Stimulated activated CD4-positive, alpha-beta T cell treated with anti-CD3 and anti-CD28 coated beads, TNF-alpha, amount 100 ng/mL, for 24 hours (primary cell): ENCODE data around the gene LPA.
"Not testable (repeated sequence)": the region's sequence is repeated elsewhere in the genome, so short reads cannot be mapped to it uniquely, and the experiment has no call there.

Experiments used
- DNase-seq, 3 experiments: peaks; one replicate each; pipeline ENCODE4 v3.0.0-alpha.2; 2020; ENCODE audit warnings: low read depth in 3 of 3

LPA gene, protein sequence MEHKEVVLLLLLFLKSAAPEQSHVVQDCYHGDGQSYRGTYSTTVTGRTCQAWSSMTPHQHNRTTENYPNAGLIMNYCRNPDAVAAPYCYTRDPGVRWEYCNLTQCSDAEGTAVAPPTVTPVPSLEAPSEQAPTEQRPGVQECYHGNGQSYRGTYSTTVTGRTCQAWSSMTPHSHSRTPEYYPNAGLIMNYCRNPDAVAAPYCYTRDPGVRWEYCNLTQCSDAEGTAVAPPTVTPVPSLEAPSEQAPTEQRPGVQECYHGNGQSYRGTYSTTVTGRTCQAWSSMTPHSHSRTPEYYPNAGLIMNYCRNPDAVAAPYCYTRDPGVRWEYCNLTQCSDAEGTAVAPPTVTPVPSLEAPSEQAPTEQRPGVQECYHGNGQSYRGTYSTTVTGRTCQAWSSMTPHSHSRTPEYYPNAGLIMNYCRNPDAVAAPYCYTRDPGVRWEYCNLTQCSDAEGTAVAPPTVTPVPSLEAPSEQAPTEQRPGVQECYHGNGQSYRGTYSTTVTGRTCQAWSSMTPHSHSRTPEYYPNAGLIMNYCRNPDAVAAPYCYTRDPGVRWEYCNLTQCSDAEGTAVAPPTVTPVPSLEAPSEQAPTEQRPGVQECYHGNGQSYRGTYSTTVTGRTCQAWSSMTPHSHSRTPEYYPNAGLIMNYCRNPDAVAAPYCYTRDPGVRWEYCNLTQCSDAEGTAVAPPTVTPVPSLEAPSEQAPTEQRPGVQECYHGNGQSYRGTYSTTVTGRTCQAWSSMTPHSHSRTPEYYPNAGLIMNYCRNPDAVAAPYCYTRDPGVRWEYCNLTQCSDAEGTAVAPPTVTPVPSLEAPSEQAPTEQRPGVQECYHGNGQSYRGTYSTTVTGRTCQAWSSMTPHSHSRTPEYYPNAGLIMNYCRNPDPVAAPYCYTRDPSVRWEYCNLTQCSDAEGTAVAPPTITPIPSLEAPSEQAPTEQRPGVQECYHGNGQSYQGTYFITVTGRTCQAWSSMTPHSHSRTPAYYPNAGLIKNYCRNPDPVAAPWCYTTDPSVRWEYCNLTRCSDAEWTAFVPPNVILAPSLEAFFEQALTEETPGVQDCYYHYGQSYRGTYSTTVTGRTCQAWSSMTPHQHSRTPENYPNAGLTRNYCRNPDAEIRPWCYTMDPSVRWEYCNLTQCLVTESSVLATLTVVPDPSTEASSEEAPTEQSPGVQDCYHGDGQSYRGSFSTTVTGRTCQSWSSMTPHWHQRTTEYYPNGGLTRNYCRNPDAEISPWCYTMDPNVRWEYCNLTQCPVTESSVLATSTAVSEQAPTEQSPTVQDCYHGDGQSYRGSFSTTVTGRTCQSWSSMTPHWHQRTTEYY (N-terminal part only)

DNA sequence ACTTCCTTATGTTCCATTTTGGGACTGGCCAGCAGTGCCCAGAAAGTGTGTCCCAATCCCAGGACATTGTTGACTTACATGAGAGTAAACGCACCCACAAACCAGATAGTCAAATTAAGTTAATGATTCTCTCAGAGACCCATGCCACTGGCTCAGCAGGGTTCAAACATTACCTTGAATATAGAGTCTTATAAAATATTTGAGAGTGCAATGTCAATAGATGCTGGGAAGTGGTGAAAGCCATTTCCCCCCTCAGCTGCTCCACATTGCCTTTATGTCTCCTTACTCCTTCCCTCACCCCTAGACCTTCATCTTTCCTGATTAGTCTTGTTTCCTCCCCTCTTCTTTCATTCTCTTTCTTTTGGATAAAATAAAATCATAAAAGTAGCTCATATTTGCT lies at the start of gene LPA:
TSS of gene LPA (minus strand) at position 78 of the 400 bp plus-strand sequence. CDS start at position 17, 61 bp downstream.
- not testable (repeated sequence) for DNase-seq

DNA sequence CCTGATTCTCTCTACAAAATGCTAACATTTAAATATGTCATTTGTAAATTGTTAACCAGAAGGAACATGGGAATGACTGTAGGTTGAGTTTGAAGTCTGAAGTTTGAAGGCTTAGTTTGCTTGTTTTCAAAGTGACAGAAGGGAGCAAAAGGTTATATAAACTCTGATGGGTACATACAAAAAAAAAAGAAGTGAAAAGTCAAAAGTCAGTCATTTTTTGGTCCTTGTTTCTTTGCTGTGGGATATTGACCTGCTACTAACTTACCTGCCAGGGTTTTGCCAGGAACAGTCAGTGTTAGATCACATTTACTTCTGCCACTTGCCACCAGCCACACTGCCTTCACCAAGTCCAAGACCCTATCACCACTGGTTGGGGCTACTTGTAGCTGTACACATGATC lies 44.9 kb upstream of the LPA start:
- DNase-seq: not testable (repeated sequence)

DNA sequence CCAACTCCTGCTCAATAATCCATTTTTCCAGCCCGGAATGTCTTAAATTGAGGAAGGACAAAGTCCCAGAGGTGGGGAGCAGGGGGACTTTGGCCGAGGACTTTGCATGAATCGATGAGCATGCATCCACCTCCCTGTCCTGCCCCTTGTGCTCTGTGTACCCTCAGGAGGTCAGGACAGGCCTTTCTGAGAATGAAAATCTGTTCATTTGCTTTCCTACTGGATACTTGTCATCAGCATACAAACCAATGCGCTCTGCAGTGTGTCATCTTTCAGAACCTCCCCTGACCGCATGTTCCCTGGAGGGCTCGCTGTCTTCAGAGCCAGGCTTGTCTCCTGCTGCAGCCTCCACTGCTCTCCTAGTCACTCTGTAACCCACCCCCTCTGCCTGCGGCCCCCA lies 40.6 kb upstream of the LPA start:
- not testable (repeated sequence) for DNase-seq

DNA sequence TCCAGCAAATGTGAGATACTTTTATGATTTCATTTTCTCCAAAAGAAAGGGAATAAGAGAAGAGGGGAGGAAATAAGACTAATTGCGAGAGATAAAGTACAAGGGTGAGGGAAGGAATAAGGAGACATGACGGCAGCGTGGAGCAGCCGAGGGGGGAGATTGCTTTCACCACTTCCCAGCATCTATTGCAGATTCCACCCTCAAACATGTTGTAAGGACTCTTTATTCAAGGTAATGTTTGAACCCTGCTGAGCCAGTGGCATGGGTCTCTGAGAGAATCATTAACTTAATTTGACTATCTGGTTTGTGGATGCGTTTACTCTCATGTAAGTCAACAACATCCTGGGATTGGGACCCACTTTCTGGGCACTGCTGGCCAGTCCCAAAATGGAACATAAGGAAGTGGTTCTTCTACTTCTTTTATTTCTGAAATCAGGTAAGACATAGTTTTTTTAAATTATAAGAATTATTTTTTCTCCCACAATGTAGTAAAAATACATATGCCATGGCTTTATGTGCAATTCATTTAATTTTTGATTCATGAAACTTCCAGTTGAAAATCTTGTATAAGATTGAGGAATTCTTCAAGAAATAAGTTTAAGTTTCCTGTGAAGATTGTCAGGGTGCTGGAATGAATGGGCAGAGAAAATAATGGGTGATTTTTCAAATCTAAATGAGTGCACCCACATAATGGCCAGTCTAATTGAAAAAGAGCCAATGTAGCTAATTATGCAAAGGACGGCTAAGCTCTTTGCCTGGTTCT lies 38.0 kb upstream of the LPA start, which contains the start of gene PLG:
TSS of gene PLG (plus strand) at position 327 of the 763 bp plus-strand sequence. CDS start at position 388, 61 bp downstream.
- not testable (repeated sequence) for DNase-seq

DNA sequence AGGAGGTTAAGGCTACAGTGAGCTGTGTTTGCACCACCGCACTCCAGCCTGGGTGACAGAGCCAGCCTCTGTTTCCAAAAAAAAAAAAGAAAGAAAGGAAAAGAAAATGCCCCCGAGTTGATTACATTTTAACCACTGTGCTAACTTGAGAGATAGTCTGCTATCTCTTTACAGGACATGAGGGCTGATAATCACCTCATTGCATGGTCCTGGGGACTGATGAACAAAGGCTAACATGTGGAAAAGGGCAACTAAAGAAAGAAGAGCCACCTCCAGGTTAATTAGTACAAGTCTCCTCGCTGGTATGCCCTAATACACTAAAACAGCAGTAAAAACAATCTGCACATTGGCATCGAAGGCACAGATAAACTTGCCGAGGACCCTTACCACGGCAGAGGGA lies 33.8 kb upstream of the LPA start:
- no peak for DNase-seq

DNA sequence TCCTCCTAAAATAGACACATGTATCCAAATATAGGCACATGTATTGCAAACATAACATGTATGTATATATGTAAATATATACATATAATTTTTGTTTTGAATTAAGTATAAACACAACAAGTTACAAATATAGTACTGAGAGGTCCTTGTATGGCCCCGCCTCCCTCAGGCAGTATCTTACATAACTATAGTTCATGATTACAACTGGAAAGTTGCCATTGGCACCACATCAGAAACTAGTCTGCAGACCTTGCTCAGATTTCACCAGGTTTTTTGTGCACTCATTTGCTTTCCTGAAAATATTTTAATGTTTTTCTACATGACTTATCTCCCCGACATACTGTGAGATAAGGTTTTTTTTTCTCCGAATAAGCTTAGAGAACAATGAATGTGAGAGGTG lies 32.8 kb upstream of the LPA start:
- DNase-seq: not testable (repeated sequence)

DNA sequence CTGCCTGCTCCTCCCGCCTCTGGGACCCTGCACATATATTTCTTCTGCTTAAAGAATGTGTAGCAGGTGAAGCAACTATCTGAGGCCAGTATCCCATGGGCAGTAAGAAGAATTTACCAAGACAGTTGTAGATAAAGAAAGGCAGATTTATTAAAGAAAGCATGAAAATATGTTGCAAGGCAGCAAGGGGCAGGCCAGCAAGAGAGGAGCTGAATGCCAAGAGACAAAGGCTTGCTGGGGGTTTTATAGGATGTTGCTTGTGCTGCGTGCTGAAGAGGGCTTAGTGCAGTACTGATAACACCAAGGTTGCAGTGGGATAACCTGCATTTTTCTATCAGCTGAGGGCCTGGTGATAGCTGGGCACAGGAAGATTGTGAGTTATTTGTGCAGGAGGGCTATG lies 31.5 kb upstream of the LPA start:
- not testable (repeated sequence) for DNase-seq

DNA sequence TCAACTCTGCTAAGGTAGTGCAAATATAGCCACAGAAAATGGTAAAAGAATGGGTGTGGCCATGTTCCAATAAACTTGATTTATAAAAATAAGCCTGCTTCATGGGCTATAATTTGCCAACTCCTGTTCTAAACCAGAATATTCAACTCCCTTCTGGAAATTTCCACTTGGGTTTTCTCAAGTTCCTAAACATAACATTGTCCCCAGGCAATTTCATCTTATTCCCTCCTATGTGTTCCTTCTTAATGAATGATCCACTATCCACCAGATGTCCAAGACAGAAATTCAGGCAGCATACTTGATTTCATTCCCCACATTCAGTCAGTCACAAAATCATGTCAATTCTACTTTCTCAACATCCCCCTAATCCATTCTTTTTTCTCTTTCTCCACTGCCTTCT lies 30.9 kb upstream of the LPA start:
- DNase-seq: not testable (repeated sequence)

DNA sequence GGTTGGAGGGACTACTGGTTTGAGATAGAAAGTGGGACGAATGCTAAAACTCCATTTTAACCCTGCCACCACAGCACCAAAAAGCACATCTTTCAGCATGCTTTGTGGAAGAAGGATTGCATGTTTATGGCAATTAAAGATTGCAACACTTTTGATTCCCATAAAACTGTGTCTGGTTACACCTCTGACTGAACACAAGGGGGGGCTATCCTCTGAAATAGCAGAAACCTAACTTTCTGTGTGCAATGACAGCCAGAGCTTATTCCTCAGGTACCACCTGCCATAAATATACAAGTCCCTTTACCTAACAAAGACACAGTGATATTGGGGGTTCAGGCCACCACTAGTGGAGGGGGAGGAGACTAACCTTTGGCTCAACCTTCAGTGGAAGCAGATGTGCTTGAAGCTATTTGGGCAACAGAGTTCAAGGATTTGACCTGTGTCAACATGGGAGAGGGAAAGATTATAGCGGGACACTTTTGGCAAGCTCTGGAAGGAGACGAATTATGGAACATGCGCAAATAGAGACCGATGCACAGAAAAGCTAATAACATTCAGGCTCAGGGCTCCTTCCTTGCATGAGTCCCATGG lies 28.4 kb upstream of the LPA start:
- no peak for DNase-seq

DNA sequence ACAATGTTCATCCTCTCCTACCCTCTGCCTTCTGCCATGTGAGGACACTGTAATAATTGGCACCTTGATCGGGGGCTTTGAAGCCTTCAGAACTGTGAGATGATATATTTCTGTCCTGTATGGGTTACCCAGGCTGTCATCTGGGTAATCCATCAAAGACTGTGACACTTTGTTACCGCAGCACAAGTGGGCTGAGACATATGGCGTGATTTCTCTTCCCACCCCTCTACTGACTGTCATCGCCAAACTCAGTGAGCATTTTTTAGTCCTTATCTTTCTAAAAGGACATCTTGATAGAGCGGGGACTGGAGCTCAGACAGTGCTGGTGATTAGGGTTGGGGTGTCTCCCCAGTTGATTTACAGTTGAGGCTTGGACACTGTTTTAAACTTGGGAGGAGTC lies 27.5 kb upstream of the LPA start:
- no peak for DNase-seq

DNA sequence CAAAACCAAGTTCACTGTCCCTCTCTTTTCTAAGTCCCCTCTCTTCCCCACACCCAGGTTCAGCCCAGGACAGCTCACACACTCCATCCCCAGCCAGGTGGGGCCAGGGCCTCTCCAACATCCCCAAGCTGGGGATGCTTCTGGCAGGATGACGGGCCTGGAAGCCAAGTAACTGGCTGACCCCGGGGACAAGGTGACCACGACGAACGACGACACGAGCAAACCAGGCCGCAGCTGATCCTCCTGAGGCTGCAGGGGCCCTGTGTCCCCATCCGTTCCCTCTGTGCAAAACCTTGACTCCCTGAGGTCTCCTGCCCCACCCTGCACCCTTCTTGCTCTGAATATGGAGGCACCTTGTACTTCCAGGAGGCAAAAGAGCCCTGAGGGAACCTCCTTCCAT lies 26.4 kb upstream of the LPA start:
- no peak for DNase-seq

DNA sequence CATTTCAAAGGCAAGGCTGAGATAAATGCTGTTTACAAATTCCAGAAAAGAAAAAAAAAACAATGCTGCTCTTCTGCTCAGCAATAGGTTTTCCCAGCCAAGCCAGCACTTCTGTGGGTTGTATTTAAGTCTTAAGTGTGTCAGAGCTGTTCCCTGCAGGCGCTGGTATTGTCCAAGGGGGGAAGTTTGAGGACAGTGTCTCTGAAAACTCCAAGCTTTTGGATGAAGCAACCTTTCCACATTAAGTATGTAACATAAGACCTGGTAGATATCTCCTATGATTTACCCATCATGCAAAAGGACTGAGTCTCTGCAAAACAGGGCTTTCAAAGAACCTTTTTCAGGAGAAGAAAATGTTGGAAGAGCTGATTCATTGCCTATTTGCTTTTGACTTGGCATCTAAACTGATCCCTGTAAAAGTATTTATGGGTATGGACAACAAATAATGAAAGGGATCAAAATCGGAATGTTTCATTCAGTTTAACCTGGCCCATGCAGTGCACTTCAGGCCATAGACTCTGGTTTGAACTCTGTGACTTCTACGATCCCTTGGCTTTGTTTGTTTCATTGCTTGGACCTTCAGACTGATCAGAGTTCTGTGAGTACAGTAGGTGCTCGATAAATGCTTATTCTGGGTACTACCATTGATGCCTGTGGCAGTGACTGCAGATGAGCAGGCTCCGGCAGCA lies 21.8 kb upstream of the LPA start:
- no peak for DNase-seq

DNA sequence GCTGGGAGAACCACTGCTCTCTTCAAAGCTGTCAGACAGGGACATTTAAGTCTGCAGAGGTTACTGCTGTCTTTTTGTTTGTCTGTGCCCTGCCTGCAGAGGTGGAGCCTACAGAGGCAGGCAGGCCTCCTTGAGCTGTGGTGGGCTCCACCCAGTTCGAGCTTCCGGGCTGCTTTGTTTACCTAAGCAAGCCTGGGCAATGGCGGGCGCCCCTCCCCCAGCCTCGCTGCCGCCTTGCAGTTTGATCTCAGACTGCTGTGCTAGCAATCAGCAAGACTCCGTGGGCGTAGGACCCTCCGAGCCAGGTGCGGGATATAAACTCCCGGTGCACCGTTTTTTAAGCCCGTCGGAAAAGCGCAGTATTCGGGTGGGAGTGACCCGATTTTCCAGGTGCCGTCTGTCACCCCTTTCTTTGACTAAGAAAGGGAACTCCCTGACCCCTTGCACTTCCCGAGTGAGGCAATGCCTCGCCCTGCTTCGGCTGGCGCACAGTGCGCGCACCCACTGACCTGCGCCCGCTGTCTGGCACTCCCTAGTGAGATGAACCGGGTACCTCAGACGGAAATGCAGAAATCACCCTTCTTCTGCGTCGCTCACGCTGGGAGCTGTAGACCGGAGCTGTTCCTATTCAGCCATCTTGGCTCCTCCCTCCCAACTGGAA lies 21.2 kb upstream of the LPA start:
- DNase-seq: not testable (repeated sequence)

DNA sequence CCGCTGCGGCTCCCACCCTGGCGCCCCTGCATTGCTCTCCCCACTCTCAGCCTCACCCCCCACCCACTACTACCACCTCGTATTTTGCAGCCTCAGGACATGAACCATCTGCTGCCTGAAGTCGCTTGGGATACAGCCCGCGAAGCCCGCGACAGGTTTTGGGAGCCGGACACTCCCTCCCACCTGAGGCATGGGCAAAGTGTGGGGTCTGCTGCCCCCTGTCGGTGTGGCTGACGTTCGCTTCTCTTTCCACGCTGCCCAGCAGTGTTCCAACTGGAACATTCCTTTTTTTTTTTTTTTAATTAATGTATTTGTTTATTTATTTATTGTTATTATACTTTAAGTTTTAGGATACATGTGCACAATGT lies 15.3 kb upstream of the LPA start:
- DNase-seq: peak in 1 of 3 experiments; percentile 7

DNA sequence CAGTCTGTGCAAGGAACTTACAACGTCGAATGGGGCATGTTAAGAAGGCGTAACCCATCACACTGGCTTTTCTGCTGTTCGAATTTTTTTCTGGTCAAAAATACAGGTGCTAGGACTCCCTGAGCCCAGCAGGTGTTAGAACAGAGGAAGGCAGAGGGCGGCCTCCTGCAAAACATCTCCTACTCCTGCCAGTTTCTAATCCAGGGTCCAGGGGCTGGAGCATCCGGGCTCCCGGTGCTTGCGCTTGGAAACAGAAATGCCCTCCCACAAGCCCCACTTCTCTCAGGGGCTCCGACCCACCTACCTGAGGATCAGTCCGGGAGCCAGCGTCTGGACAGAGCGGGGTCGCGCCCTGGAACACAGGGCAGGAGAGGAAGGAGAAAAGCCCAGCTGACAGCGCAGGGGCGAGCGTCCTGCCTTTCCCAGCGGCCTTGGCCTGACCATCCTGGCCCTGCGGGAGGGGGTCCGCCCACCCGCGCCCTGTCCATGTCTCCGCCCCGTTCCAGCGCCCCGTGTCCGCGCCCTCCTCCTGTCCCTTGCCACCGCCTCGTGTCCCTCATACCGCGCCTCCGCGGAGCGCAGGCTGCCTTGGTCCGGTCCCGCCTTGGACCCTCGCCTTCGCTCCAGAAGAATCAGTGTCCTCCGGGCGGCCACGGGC lies 14.8 kb upstream of the LPA start:
- DNase-seq: no peak

DNA sequence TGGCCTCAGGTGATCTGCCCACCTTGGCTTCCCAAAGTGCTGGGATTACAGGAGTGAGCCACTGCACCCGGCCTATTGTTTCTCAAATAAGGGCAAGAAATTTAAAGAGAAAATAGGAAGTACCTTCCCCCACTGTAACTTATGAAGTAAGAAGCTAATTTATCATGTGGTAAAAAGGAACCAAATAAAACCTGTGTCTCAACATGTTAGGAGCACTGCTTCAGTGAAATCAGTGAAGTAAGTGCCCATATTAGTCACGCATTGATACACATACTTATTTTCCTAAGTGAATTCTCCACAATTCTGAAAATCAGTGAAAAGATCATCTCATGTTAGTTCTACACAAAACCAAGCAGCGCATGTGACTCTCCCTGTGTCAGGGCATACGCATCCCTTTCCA lies 14.2 kb upstream of the LPA start:
- no peak for DNase-seq

DNA sequence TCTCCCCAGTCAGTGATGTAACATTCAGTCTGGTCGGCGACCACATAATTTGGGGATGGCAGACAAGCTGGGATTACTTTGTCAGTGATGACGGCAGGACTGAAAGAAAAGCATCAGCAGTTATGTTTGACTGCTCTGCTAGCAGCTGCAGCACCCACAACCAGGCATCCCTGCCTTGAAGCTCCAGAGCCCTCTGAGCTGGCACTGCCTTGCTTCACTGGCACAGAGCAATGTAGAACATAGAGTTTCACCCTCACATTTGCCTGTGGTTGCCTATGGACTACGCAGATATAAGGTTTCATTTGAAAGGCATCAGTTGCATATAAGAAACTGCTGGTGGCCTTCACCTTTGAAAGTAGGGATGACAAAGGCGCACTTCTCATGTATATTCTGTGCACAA lies 12.3 kb upstream of the LPA start:
- DNase-seq: not testable (repeated sequence)

DNA sequence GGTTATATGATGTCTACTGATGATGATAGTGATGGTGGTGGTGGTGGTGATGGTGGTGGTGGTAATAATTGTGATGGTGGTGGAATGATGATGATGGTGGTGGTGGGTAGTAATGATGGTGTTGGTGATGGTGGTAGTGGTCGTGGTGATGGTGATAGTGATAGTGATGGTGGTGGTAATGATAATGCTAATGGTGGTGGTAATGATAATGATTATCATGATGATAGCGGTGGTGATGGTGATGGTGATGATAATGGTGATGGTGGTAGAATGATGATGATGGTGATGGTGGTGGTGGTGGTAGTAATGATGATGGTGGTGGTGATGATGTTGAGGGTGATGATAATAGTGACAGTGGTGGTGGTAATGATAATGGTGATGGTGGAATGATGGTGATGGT lies 4.5 kb upstream of the LPA start:
- no peak for DNase-seq
